ENCODE data around the gene CELF4.

Gene CELF4

GRCh38 chr18:37254973-37255372 is 310.6 kb downstream of the CELF4 start:
- no peak overlapping the region for H3K4me3 ChIP-seq (ENCODE audit: control insufficient read depth, low read depth, low read length)
- no peak for TF ChIP-seq CTCF (conservative IDR thresholded peaks at IDR 0.05; ENCODE audit: control insufficient read depth, insufficient read depth, low read depth, low read length)
- no peak for DNase-seq (ENCODE audit: low read depth)

DNA sequence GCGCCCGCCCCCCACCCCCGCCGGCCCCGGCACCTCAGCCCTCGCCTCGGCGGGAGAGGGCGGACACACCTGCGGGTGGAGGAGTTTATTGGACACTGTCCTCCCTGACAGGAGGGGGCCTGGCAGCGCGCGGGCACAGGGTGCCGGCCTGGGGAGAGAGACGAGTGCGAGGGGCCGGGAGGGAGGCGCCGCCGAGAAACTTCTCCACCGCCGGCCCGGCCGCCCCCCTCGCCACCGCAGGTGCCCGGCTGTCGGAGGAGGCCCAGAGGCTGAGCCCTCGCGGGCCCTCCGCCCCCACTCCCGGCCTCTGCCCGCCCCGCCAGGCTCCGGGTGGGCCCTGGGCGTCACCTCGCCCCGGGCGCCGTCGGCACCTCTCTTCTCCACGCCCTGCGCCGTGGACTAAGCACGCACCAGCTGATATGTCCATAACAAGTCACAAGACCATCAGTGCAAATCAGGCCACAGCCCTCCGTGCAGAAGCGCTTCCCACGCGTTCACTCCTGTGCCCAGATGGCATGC is 311.3 kb downstream of the CELF4 start:
- no peak for DNase-seq (ENCODE audit: low read depth)
- H3K4me3 ChIP-seq (ENCODE audit: control insufficient read depth, low read depth, low read length), result no peak overlapping the region
- no peak for TF ChIP-seq CTCF (conservative IDR thresholded peaks at IDR 0.05; ENCODE audit: control insufficient read depth, insufficient read depth, low read depth, low read length)

DNA sequence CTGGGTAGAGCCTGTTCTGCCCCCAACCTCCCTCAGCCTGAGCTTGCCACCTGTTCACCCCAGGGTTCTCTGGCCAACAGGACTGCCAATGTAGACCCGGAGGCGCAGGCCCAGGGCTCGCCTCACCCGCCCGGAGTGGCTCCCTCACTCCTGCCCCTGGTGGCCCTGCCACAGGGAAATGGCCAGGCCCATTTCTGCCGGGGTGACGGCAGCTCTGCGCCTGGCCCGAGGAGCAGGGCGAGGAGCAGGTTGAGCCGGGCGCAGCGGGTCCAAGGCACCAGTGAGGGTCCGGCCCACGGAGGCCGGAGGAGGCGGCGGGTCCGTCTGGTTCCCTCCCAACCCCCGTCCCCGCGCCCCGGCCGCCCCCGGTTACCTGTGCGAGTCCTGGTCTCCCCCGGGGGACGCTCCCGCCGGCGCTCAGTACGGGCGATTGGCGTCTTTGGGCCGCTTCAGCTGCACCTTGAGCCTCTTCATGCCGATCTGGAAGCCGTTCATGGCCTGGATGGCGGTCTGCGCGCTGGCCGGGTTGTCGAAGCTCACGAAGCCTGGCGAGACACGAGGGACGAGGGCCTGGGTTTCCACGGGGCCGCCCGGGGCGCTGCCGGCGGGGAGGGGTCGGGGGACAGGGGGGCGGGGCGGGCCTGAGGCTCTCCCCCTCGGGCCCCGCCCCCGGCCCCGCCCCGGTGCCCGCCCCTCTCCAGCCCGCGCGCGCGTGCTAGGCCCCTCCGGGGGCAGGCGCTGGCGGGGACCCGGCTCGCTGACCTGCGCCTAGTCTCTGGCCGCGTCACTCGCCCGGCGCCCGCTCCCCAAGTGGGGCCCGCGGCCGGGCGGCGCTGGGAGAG is 312.0 kb downstream of the CELF4 start:
- no peak for DNase-seq (ENCODE audit: low read depth)

GRCh38 chr18:37252854-37253393 is 312.7 kb downstream of the CELF4 start:
- no peak overlapping the region for H3K4me3 ChIP-seq (ENCODE audit: control insufficient read depth, low read depth, low read length)
- no peak for TF ChIP-seq CTCF (conservative IDR thresholded peaks at IDR 0.05; ENCODE audit: control insufficient read depth, insufficient read depth, low read depth, low read length)
- no peak for DNase-seq (ENCODE audit: low read depth)

More for the DNA sequence above, 312.0 kb downstream of the CELF4 start:
- no peak overlapping the region for H3K4me3 ChIP-seq (ENCODE audit: control insufficient read depth, low read depth, low read length)
- TF ChIP-seq CTCF (conservative IDR thresholded peaks at IDR 0.05; ENCODE audit: control insufficient read depth, insufficient read depth, low read depth, low read length), result no peak

DNA sequence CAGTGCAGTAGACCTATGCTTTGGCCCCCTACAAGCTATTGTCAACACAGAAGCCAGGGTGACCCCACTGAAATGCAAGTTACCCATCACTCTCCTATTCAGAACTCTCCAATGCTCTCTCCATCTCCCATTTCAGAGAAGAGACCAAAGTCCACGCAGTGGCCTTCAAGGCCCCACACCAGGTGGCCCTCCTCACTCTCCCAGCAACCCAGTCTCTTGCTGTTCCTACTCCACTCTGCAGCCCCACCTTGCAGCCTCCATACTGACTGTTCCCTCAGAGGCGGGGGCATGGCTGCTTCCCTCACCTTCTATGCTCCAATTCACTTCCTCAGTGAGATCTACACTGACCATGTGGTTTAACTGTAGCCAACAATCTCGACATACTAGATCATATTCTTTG is 313.3 kb downstream of the CELF4 start:
- H3K4me3 ChIP-seq (ENCODE audit: control insufficient read depth, low read depth, low read length), result no peak overlapping the region
- TF ChIP-seq CTCF (conservative IDR thresholded peaks at IDR 0.05; ENCODE audit: control insufficient read depth, insufficient read depth, low read depth, low read length), result no peak
- no peak for DNase-seq (ENCODE audit: low read depth)

- peak; percentile 5 for DNase-seq (ENCODE audit: low read depth)
- H3K4me3 ChIP-seq (ENCODE audit: control insufficient read depth, low read depth, low read length), result no peak overlapping the region
- no peak for TF ChIP-seq CTCF (conservative IDR thresholded peaks at IDR 0.05; ENCODE audit: control insufficient read depth, insufficient read depth, low read depth, low read length)
Measured at GRCh38 chr18:37251679-37252078, 313.9 kb downstream of the CELF4 start.

Data from fibroblast of mammary gland (primary cell).